Gastrocnemius medialis (tissue), 4 donors: ENCODE results near the gene SCGB1D2. TPM values are rescaled to one million over a fixed set of nuclear protein-coding genes. Genes with fewer than 3 reads are reported as not detected.

ENCODE experiments used
- ATAC-seq, 2 donors: fragments of 150-250 bp; one replicate each; pipeline ENCODE4 v1.9.1; 2016
- DNase-seq, 2 donors: peaks; one replicate each; pipeline ENCODE4 v3.0.0-alpha.2; 2019
- H3K27ac ChIP-seq, 4 donors: fragments of 200-600 bp; sonication (generic); 1 replicate in 1 of 4; 2 replicates in 3 of 4; pipeline ENCODE4 v1.5.1; 2016 to 2018; ENCODE audit warnings: mild to moderate bottlenecking in 2 of 4, moderate library complexity in 1 of 4
- H3K27me3 ChIP-seq, 3 donors: fragments of 200-600 bp; sonication (generic) in 2 of 3; 1 replicate in 1 of 3; 2 replicates in 2 of 3; pipeline versions ENCODE4 v1.5.1 to v1.6.0; 2016 to 2019; ENCODE audit warnings: mild to moderate bottlenecking in 1 of 3, moderate library complexity in 1 of 3
- H3K36me3 ChIP-seq, 2 donors: fragments of 200-600 bp; sonication (generic) in 1 of 2; one replicate each; pipeline ENCODE4 v1.5.1; 2017 to 2018
- H3K4me1 ChIP-seq, 2 donors: fragments of 200-600 bp; sonication (generic) in 1 of 2; one replicate each; pipeline ENCODE4 v1.5.1; 2016 to 2017; ENCODE audit warnings: mild to moderate bottlenecking in 2 of 2
- H3K4me3 ChIP-seq, 4 donors: fragments of 200-600 bp; sonication (generic) in 3 of 4; 1 replicate in 1 of 4; 2 replicates in 3 of 4; pipeline ENCODE4 v1.5.1; 2016 to 2019; ENCODE audit warnings: mild to moderate bottlenecking in 2 of 4
- H3K9me3 ChIP-seq, 3 donors: fragments of 200-600 bp; sonication (generic) in 2 of 3; 1 replicate in 1 of 3; 2 replicates in 2 of 3; pipeline ENCODE4 v1.5.1; 2016 to 2019
- POLR2A ChIP-seq, 2 donors: fragments of 450-650 bp; IDR thresholded peaks; one replicate each; pipeline ENCODE4 v1.6.1; 2017; ENCODE audit warnings: antibody characterized with exemption in 2 of 2, mild to moderate bottlenecking in 2 of 2, moderate library complexity in 2 of 2
- in situ Hi-C, 4 donors: fragments of 200-750 bp; cut with MboI; loops; one replicate each; pipeline versions ENCODE4 v1.15.0 to v1.8.0; 2017; ENCODE audit warnings: low sequenced_read_pairs in 4 of 4
- intact Hi-C: fragments of 100-400 bp; cut with DNase I; formaldehyde crosslinking; loops from one replicate; pipeline ENCODE4 v1.15.1; 2023; ENCODE audit warnings: low total_unique reads
- total RNA-seq, 4 donors: library from RNA; depleted of rRNA; stranded (reverse); fragments of >200 nt; gene quantifications; one replicate each; pipeline versions ENCODE4 v1.1.0 to v1.2.3, GENCODE V29; 2016
- TF ChIP-seq, protein P1 (sequence below), 5 experiments: fragments of 450-650 bp in 3 of 5; fragments of 200-600 bp in 2 of 5; sonication (generic) in 2 of 5; IDR thresholded peaks in 4 of 5; conservative IDR thresholded peaks in 1 of 5; 1 replicate in 4 of 5; 2 replicates in 1 of 5; pipeline ENCODE4 v1.5.1; 2016 to 2019; ENCODE audit warnings: antibody characterized with exemption in 5 of 5, mild to moderate bottlenecking in 3 of 5, moderate library complexity in 3 of 5

Gene SCGB1D2
- total RNA-seq, 4 donors from 2014 or later: 2.2 to 3.0 TPM; not detected in 2

- no peak for DNase-seq
- peaks cover 0 to 5% (median 0%) of the 10 kb centered on the region in 3 donors for H3K9me3 ChIP-seq
- no peak overlapping the region for H3K27ac ChIP-seq
- ATAC-seq: no peak
- peaks cover 0 to 5% (median 0%) of the 10 kb centered on the region in 3 donors for H3K27me3 ChIP-seq
- intact Hi-C loops: no loop called here
- in situ Hi-C loops: no loop called here
- H3K4me3 ChIP-seq: no peak overlapping the region
- TF ChIP-seq POLR2A (IDR thresholded peaks at IDR 0.05): no peak
- TF ChIP-seq, protein P1, sequence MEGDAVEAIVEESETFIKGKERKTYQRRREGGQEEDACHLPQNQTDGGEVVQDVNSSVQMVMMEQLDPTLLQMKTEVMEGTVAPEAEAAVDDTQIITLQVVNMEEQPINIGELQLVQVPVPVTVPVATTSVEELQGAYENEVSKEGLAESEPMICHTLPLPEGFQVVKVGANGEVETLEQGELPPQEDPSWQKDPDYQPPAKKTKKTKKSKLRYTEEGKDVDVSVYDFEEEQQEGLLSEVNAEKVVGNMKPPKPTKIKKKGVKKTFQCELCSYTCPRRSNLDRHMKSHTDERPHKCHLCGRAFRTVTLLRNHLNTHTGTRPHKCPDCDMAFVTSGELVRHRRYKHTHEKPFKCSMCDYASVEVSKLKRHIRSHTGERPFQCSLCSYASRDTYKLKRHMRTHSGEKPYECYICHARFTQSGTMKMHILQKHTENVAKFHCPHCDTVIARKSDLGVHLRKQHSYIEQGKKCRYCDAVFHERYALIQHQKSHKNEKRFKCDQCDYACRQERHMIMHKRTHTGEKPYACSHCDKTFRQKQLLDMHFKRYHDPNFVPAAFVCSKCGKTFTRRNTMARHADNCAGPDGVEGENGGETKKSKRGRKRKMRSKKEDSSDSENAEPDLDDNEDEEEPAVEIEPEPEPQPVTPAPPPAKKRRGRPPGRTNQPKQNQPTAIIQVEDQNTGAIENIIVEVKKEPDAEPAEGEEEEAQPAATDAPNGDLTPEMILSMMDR (IDR thresholded peaks at IDR 0.05 in 4 of 5, conservative IDR thresholded peaks at IDR 0.05 in 1 of 5): no peak
- no peaks in the 10 kb centered on the region for H3K4me1 ChIP-seq
- no peaks in the 10 kb centered on the region for H3K36me3 ChIP-seq
Measured at GRCh38 chr11:62251698-62252097, 9.7 kb downstream of the SCGB1D2 start.

- no peak for DNase-seq
- in situ Hi-C loops (no loop called here), intact Hi-C loops (no loop called here)
- no peaks in the 10 kb centered on the region for H3K4me1 ChIP-seq
- peaks cover 0 to 5% (median 0%) of the 10 kb centered on the region in 3 donors for H3K27me3 ChIP-seq
- no peaks in the 10 kb centered on the region for H3K36me3 ChIP-seq
- TF ChIP-seq, protein P1 (IDR thresholded peaks at IDR 0.05 in 4 of 5, conservative IDR thresholded peaks at IDR 0.05 in 1 of 5): no peak
- no peak for TF ChIP-seq POLR2A (IDR thresholded peaks at IDR 0.05)
- H3K27ac ChIP-seq: no peak overlapping the region
- peaks cover 0 to 5% (median 0%) of the 10 kb centered on the region in 3 donors for H3K9me3 ChIP-seq
- no peak overlapping the region for H3K4me3 ChIP-seq
- ATAC-seq: no peak
Measured at GRCh38 chr11:62253999-62254542, 12.0 kb downstream of the SCGB1D2 start.

DNA sequence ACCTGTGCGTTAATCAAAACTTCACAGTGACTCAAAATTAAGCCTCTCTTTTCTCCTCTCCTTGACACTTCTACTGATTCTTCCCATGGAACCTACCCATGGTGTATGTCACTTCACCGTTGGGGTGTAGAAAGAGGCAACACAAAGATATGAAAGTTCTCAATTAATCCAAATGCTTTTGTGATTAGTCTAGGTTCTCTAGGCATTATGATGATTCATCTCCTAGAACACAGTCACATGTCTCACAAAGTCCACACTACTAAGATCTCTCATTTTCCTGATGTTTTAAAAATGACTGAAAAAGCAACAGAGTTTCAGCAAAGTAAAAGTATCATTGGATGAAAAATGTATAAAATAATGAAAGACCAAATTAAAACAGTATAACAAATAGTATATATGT, 14.2 kb downstream of the SCGB1D2 start:
- in situ Hi-C loops: no loop called here

DNA sequence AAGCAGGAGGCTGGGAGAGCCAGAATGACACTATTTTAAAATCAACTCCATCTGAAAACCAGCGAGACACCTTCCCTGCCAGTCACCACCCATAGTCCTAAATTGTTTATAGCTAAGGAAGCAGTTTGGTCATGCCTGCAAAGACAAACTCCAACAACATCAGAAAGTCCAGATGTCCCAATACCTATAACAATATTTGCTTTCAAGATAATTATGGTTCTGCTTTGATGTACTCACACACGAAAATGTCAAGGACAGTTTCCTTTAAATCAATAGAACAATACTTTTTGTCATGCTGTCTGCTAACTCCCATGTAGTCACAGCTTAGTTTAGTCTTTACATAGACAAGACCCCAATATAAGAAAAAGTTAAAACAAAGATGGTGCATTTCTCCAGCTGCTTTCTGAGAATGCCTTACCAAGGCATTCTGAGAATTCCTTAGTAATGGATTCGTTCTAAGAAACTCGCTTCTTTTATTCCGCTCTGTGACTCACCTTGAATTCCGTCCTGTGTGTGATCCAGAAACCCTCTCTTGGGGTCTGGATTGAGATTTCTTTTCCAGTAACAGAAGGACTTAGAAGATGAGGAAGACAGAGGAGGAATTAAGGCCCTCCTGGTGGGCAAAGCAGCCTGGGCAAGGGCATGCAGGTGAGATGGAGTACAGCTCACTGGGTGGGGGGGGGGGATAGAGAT, 18.4 kb downstream of the SCGB1D2 start:
- H3K4me3 ChIP-seq: no peak overlapping the region
- no peaks in the 10 kb centered on the region for H3K36me3 ChIP-seq
- no peak overlapping the region for H3K27ac ChIP-seq
- peaks cover 0 to 4% (median 0%) of the 10 kb centered on the region in 3 donors for H3K9me3 ChIP-seq
- TF ChIP-seq, protein P1 (IDR thresholded peaks at IDR 0.05 in 4 of 5, conservative IDR thresholded peaks at IDR 0.05 in 1 of 5): no peak
- TF ChIP-seq POLR2A (IDR thresholded peaks at IDR 0.05): no peak
- H3K27me3 ChIP-seq: no peaks in the 10 kb centered on the region
- DNase-seq (no peak), ATAC-seq (no peak)
- in situ Hi-C loops: no loop called here
- H3K4me1 ChIP-seq: no peaks in the 10 kb centered on the region
- intact Hi-C loops: no loop called here

More for the DNA sequence above, 14.2 kb downstream of the SCGB1D2 start:
- no peaks in the 10 kb centered on the region for H3K36me3 ChIP-seq
- H3K27ac ChIP-seq: no peak overlapping the region
- H3K4me1 ChIP-seq: no peaks in the 10 kb centered on the region
- H3K27me3 ChIP-seq: peaks cover 0 to 3% (median 0%) of the 10 kb centered on the region in 3 donors
- TF ChIP-seq, protein P1 (IDR thresholded peaks at IDR 0.05 in 4 of 5, conservative IDR thresholded peaks at IDR 0.05 in 1 of 5): no peak
- TF ChIP-seq POLR2A (IDR thresholded peaks at IDR 0.05): no peak
- ATAC-seq: no peak
- no peak overlapping the region for H3K4me3 ChIP-seq
- DNase-seq: no peak
- peaks cover 0 to 3% (median 0%) of the 10 kb centered on the region in 3 donors for H3K9me3 ChIP-seq
- intact Hi-C loops: no loop called here
